ENCODE measurements around the gene EIF2AK3. TPM values are rescaled to one million over a fixed set of nuclear protein-coding genes. Genes with fewer than 3 reads are reported as not detected.

EIF2AK3 gene
- polyA plus RNA-seq, 2 of the 4 experiments (the other 2 are of a cell fraction) = 11.0 to 17.5 TPM

DNA sequence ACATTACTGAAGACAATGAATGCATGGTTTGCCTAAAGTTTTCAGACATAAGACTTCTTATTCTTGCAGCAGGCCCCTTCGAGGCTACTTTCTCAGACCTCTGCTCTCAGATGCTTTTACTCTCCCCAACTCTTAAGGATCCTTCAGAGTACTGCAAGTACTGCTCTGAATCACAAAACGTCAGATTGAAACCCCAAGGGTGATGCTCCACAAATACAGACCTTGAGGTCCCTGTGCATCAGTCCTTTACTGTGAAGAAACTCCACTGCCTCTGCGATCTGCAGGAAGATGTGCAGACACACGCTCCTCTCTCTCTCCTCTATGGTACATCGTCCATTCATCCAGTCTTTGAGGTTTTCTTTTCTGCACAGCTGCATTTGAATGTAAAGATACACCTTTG is 52.8 kb downstream of the EIF2AK3 start:
- DNase-seq (ENCODE audit: low read depth in 1 of 2, low spot score in 1 of 2) (no peak), FAIRE-seq (no peak), ATAC-seq (no peak)
- no peaks in the 10 kb centered on the region for H3K4me1 ChIP-seq
- ChIA-PET POLR2A (no interaction called here), CTCF (interaction anchor here (0.6 to 1.6 kb wide), 3 partner anchors 16 to 538 kb away, joined by 3 to 5 read pairs (median 4); no protein-coding TSS in a partner anchor)
- 83% methylated on average over 5 of the region's 5 CpGs for WGBS (ENCODE audit: missing lambda C conversion rate)
- no peaks in the 10 kb centered on the region for H3K9me3 ChIP-seq
- no peak overlapping the region for H3K4me3 ChIP-seq
- TF ChIP-seq RFX5 (IDR thresholded peaks at IDR 0.05) (no peak), POLR2A (IDR thresholded peaks at IDR 0.05; ENCODE audit: low read length) (no peak), PHF8 (IDR thresholded peaks at IDR 0.05; ENCODE audit: borderline replicate concordance, low read depth) (no peak), BHLHE40 (IDR thresholded peaks at IDR 0.05; ENCODE audit: low read depth, low read length) (no peak), HEYL (CRISPR knock-in tag; IDR thresholded peaks at IDR 0.05) (no peak), JUNB (IDR thresholded peaks at IDR 0.05) (no peak), CHD2 (IDR thresholded peaks at IDR 0.05; ENCODE audit: low read length, partially characterized antibody) (no peak), POLR2AphosphoS2 (conservative IDR thresholded peaks at IDR 0.05; ENCODE audit: low read length) (no peak), REST (IDR thresholded peaks at IDR 0.05) (no peak), EP300 (IDR thresholded peaks at IDR 0.05) (no peak)
- TF ChIP-seq, protein P1, sequence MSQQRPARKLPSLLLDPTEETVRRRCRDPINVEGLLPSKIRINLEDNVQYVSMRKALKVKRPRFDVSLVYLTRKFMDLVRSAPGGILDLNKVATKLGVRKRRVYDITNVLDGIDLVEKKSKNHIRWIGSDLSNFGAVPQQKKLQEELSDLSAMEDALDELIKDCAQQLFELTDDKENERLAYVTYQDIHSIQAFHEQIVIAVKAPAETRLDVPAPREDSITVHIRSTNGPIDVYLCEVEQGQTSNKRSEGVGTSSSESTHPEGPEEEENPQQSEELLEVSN (IDR thresholded peaks at IDR 0.05; ENCODE audit: borderline replicate concordance, low read depth) = no peak
- TF ChIP-seq, protein P2, sequence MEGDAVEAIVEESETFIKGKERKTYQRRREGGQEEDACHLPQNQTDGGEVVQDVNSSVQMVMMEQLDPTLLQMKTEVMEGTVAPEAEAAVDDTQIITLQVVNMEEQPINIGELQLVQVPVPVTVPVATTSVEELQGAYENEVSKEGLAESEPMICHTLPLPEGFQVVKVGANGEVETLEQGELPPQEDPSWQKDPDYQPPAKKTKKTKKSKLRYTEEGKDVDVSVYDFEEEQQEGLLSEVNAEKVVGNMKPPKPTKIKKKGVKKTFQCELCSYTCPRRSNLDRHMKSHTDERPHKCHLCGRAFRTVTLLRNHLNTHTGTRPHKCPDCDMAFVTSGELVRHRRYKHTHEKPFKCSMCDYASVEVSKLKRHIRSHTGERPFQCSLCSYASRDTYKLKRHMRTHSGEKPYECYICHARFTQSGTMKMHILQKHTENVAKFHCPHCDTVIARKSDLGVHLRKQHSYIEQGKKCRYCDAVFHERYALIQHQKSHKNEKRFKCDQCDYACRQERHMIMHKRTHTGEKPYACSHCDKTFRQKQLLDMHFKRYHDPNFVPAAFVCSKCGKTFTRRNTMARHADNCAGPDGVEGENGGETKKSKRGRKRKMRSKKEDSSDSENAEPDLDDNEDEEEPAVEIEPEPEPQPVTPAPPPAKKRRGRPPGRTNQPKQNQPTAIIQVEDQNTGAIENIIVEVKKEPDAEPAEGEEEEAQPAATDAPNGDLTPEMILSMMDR (IDR thresholded peaks at IDR 0.05) = no peak
- TF ChIP-seq, protein P3, sequence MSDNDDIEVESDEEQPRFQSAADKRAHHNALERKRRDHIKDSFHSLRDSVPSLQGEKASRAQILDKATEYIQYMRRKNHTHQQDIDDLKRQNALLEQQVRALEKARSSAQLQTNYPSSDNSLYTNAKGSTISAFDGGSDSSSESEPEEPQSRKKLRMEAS (IDR thresholded peaks at IDR 0.05) = no peak
- H3K4me2 ChIP-seq = no peak overlapping the region
- no peak overlapping the region for H3K27ac ChIP-seq

DNA sequence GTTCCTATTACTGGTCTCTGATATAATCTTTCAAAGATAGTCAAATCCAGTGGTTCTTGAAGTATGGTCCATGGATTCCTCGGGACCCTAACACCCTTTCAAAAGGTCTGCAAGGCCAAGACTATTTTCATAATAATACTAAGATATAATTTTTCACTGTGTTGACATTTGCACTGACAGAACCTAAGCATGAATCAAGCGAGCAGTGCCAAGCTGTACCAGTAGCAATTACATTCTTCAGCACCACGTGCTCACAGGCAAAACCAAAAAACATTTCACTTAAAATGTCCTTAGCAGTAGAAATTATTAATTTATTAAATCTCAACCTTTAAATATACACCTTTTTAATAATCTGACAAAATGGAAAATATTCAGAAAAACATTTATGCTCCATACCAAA is 59.1 kb downstream of the EIF2AK3 start:
- no peak overlapping the region for H3K4me3 ChIP-seq
- H3K4me2 ChIP-seq = no peak overlapping the region
- CTCF ChIA-PET = no interaction called here
- WGBS (ENCODE audit: missing lambda C conversion rate) = 89% methylated on average over 3 of the region's 3 CpGs
- POLR2A ChIA-PET = no interaction called here
- ATAC-seq (no peak), FAIRE-seq (no peak), DNase-seq (ENCODE audit: low read depth in 1 of 2, low spot score in 1 of 2) (no peak)
- H3K4me1 ChIP-seq = no peaks in the 10 kb centered on the region
- no peaks in the 10 kb centered on the region for H3K9me3 ChIP-seq
- TF ChIP-seq CHD2 (IDR thresholded peaks at IDR 0.05; ENCODE audit: low read length, partially characterized antibody) (no peak), CBX8 (IDR thresholded peaks at IDR 0.05) (no peak), TP53 (CRISPR knock-in tag; IDR thresholded peaks at IDR 0.05) (no peak), ZSCAN20 (CRISPR knock-in tag; IDR thresholded peaks at IDR 0.05) (no peak), NPAS2 (CRISPR knock-in tag; IDR thresholded peaks at IDR 0.05; ENCODE audit: borderline replicate concordance) (no peak)
- no peak overlapping the region for H3K27ac ChIP-seq

DNA sequence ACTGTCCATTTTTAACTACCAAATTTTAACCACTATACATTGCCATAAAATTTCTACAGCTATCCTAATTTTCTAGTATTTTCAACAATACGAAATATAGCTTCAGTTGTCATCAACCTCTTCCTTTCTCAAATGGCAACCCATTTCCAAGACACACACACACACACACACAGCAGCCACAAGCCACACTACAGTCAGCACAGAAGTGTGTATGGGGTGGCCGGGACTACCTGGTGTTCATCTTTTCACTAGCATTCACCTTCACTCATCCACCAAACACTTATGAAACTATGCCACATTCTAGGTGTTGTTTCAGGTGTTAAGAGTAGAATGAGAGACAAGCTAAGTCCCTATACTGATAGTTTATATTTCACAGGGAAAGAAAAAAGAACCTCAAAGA is 62.9 kb downstream of the EIF2AK3 start:
- Histone ChIP-seq H3K4me2 (no peak overlapping the region), H3K4me3 (no peak overlapping the region), H3K27ac (no peak overlapping the region), H3K4me1 (no peaks in the 10 kb centered on the region), H3K9me3 (no peaks in the 10 kb centered on the region)
- CTCF ChIA-PET = interaction anchor here (0.7 kb wide), 1 partner anchor 114 kb away, joined by 3 read pairs; no protein-coding TSS in a partner anchor
- 92% methylated on average over 2 of the region's 2 CpGs for WGBS (ENCODE audit: missing lambda C conversion rate)
- ATAC-seq (no peak), FAIRE-seq (no peak), DNase-seq (ENCODE audit: low read depth in 1 of 2, low spot score in 1 of 2) (no peak)
- TF ChIP-seq EP300 (IDR thresholded peaks at IDR 0.05) (no peak), NPAS2 (CRISPR knock-in tag; IDR thresholded peaks at IDR 0.05; ENCODE audit: borderline replicate concordance) (no peak), CEBPB (IDR thresholded peaks at IDR 0.05) (no peak), ESRRA (IDR thresholded peaks at IDR 0.05; ENCODE audit: borderline replicate concordance, low read length) (no peak), MAZ (IDR thresholded peaks at IDR 0.05; ENCODE audit: borderline replicate concordance, low read depth, low read length) (no peak), JUNB (IDR thresholded peaks at IDR 0.05) (no peak)
- TF ChIP-seq, protein P2 (IDR thresholded peaks at IDR 0.05) = no peak
- POLR2A ChIA-PET = no interaction called here

Data from A549 (cell line).